Stimulated activated CD4-positive, alpha-beta T cell treated with anti-CD3 and anti-CD28 coated beads, TNF-alpha, amount 100 ng/mL, for 4 hours (primary cell): ENCODE results near the gene KIAA0232.

ENCODE experiments used
- DNase-seq, 3 experiments: peaks; one replicate each; pipeline ENCODE4 v3.0.0-alpha.2; 2020; ENCODE audit warnings: low read depth in 3 of 3

KIAA0232 gene, protein sequence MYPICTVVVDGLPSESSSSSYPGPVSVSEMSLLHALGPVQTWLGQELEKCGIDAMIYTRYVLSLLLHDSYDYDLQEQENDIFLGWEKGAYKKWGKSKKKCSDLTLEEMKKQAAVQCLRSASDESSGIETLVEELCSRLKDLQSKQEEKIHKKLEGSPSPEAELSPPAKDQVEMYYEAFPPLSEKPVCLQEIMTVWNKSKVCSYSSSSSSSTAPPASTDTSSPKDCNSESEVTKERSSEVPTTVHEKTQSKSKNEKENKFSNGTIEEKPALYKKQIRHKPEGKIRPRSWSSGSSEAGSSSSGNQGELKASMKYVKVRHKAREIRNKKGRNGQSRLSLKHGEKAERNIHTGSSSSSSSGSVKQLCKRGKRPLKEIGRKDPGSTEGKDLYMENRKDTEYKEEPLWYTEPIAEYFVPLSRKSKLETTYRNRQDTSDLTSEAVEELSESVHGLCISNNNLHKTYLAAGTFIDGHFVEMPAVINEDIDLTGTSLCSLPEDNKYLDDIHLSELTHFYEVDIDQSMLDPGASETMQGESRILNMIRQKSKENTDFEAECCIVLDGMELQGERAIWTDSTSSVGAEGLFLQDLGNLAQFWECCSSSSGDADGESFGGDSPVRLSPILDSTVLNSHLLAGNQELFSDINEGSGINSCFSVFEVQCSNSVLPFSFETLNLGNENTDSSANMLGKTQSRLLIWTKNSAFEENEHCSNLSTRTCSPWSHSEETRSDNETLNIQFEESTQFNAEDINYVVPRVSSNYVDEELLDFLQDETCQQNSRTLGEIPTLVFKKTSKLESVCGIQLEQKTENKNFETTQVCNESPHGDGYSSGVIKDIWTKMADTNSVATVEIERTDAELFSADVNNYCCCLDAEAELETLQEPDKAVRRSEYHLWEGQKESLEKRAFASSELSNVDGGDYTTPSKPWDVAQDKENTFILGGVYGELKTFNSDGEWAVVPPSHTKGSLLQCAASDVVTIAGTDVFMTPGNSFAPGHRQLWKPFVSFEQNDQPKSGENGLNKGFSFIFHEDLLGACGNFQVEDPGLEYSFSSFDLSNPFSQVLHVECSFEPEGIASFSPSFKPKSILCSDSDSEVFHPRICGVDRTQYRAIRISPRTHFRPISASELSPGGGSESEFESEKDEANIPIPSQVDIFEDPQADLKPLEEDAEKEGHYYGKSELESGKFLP (N-terminal part only)

DNA sequence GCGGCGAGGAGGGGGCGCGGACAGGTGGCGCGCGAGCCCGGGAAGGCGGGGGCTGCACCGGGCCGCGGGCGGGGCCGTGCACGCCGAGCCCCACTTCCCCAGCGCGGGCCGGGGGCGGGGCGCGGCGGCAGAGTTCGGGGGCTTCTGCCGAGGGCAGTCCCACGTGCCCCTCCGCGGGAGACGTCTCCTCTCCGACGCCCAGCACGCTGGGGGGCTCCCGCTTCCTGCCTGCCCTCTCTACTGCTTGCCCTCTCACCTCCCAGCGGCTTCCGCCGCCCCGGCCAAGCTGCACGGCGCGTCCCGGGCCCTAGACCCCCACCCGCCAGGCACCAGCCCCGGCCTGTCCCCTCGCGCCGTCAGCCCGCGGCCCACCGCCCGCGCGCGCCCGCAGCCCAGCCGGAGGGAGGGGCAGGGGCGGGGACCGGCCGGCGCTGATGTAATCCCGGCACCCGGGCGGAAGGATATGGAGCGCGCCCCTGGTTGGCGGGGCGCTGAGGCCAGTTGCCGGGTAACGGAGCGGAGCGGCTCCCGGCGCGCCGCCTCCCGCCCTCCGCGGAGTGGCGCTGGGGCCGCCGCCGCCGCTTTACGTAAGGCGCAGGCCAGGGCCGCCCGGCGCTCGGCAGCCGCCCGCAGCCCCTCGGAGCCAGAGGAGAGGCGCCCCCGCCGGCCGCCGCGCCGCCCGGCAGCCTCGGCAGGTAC is at the start of gene KIAA0232:
Gene KIAA0232, plus strand, starts transcription at position 581 of the 699 bp plus-strand sequence. CDS start 41,727 bp downstream, outside the sequence.
- peak; percentile 85 to 90 (median 86) for DNase-seq

DNA sequence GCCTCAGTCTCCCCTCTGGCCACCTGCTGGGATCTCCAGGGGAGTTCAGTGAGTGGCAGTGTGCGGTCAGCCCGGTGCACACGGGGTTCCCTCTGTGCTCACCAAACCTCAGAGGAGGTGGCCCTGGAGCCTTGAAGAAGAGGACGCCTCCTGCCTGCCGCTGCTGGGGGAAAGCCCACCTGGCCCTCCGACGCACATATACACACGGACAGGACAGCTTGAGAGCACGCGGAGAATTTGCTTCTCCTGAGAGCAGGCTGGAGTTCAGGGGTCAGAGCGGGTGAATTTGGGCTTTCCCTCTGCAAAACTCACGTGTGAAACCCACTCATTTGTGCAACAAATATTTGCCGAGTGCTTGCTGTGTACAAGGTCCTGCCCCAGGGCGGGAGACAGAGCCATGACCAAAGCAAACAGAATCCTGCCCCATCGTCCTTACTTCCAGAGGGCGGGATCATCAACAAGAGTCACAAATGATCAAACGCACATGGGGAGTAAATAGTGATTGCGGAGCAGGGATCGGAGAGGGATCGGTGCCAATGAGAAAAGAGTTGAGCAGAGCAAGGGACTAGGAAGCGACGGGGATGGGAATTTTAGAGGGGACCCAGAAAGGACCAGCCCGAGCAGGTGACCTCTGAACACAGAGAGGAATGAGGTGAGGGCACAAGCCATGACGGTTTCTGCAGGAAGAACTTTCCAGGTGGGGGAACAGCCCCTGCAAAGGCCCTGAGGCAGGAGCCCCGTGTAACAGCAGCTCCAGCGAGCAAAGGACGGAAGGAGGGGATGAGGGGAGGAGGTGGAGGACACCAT is 49.0 kb upstream of the KIAA0232 start:
- no peak for DNase-seq

DNA sequence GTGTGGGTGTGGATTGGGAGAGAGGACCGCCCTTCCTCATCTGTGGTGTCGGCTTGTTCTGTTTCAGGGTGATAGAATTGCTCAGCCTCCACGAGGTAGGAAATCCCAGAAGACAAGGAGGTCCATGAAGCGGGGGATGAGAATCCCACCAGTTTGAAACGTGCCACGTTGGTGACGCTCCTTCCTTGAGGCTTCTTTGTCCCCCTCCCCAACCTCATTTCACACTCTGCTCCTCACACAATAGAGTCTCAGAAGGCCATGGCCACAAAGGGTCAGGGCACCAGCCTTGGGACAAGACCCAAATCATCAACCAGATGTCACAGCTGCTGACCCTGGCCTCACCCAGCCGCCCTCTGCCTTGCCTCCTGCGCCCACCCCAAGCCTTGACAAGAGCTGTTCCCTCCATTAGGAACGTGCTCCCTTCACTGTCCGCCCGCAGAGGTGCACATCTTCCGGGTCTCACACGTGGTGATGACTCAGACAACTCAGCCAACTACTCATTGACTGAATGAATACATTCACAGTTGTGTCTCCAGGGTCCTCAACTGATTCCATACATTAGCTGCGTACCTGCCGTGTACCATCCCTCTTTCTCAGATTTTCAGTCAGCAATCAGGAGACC is 48.3 kb upstream of the KIAA0232 start:
- no peak for DNase-seq

DNA sequence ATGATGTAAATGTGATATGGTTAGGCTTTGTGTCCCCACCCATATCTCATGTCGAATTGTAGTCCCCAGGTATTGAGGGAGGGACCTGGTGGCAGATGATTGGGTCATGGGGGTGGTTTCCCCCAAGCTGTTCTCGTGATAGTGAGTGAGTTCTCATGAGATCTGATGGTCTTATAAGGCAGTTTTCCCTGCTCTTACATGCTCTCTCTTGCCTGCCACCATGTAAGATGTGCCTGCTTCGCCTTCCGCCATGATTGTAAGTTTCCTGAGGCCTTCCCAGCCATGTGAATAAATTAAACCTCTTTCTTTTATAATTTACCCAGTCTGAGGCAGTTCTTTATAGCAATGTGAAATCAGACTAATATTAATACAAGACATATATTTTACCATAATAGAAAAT is 42.6 kb upstream of the KIAA0232 start:
- DNase-seq = no peak

DNA sequence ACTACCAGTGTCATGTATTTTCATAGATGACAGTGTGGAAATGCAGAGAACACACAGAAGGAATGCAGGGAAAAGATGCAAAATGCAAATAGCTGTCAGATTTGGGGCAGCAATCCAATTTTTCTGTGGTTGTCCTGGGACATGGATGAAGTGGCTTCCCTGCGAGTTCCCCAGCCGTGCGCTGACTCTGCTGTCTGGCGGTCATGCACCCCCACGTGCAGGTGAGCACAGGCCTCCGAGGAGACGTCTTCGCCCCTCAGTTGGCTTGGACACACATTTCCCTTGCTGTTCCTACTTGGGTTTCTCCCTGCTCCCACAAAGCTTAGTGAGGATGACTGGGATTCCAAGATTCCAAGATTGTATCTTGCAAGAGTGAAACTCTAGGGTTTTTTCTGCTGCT is 42.2 kb upstream of the KIAA0232 start:
- no peak for DNase-seq

DNA sequence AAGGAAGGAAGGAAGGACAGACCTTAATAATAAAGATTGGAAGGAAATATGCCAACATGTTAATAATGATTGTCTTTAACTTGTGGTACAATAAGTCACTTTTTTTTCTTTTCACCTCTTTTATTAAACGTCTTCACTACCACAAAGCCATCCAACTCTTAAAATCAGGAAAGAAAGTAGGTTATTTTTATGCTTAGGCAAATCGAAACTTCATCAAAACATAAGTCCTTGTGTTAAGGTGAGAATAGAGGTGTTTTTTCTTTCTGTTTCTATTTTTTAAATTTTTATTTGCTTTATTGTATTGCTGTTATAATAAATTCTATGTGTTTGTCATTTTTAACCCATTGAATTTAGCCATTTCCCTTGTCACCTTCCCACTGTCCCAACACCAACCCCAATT is 40.0 kb upstream of the KIAA0232 start:
- DNase-seq = no peak

DNA sequence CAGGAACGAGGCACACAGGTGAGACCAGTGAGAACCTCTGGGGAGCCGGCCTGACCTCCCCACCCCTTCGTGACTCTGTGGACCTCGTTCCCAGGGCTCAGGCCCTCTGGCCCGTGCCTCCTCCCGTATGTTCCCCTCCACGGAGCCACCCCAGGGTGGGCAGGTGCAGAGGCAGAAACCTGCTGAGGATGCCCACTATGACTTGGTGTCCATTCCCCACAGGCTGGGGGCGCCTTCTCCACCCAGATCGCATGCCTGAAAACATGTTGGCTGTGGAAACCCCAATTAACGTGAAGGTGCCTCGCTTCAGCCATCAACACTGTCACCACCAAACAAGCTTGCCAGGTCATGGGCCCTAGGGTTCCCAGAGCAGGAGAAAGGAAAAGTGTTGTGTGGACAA is 39.5 kb upstream of the KIAA0232 start:
- no peak for DNase-seq

DNA sequence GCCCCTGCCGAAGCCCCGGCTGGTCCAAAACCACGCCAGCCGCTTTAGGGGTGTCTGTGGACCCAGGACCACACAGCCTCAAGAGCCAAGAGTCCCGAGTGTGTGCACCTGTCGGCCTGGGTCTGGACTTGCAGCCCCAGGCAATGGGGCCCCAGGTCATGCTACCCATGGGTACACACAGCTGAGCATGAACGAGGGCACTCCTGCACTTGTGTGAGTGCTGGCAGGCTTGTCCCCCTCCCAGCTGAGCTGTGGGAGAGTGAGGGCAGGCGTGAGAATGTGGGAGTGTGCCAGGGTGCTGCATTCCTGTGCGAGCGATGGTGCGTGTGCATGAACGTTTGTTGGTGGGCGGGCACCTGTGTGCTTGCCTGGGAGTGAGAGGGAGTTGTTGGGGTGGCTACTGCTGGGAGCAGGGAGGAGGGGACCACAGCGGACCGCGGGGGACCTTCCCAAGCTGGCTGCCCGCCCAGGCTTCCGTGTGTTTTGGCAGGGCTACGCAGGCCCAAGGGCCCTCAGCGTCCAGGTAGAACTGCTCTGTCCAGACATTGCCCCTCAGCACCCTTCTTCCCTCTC is 35.7 kb upstream of the KIAA0232 start:
- no peak for DNase-seq

DNA sequence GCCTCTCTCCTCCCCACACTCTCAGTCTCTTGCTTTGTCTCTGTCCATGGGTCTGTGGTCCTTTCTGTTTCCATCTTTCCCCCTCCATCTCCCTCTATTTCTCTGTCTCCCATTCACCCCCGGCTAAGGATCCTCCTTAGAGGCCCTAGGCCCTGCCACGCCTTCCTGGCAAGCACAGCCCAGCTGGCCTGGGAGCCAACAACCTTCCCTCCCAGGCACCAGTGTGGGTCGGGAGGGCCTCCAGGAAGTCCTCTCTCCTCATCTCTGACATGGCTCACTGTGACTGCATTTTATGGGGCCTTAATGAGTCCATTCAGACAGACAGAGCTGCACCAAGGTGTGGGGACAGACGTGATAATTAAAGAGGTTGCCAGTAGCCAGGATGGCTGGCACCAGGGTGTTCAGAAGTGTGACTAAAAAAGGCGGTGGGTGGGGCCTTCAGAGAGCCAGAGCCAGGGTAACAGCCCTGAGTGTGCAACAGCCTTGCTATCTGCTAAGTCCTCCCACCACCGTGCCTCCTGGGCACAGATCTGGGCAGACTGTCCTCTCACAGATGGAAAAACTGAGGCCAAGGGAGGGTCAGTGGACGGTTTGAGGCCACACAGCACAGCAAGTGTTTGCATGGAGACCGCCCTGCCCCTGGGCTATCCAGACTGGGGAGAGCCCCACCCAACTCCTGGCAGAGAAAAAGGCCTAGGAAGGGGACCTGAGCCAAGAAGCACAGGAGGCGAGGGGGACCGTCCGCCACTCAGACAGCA is 35.1 kb upstream of the KIAA0232 start:
- no peak for DNase-seq

DNA sequence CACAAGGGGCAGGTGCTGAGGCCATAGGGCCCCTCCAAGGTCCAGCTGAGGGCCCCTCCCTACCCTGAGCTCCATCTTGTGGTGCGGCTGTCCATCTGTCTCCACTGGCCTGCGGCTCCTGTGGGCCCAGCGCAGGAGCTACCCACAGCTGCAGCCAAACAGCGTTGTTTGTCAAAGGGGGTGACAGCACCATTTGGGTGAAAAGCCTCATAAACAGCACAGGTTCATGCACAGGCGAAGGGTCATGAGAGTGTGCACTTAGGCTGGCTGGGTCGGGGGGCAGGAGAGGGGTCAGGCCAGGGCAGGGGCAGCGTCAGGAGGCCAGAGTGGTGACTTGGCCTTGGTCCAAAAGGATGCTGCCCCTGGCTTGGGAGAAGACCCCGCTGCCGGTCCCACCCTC is 34.2 kb upstream of the KIAA0232 start:
- DNase-seq = no peak

DNA sequence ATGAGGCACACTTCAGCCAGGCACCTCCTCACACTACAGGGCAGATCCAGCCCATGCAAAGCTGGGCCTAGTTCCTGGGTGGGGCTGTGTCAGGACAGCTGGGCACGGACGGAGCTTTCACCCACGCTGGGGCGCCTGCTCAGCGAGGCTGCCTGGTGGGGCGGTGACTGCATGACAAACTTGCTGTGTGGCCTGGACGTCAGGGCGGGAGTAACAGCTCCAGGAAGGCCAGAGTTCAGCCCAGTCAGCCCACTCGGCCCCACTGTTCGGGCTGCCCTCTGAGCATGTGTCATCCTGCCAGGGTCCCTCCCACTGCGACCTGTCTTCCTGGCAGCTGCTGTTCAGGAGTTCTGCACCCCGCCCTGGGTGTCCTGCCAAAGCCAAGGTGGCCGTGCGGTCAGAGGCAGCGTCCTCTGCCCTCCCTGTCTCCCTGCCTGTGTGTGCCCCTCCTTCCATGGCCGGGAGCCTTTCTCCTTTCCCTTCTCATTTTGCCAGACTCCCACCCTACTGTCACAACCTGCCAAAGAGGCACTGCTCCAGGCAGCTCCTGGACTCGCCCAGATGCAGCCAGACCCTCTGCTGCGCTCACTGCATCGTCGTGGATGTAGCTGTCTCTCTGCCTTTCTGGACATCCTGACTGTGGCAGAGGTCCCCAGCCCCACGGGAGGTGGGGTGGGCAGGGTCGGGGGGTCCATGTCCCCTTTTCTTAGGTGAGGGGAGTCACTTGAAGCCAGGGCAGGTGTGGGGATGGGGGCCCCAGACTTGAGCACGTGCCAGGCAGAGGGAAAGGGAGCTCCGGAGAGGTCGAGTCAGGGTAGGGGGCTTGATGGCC is 33.0 kb upstream of the KIAA0232 start:
- DNase-seq = no peak

DNA sequence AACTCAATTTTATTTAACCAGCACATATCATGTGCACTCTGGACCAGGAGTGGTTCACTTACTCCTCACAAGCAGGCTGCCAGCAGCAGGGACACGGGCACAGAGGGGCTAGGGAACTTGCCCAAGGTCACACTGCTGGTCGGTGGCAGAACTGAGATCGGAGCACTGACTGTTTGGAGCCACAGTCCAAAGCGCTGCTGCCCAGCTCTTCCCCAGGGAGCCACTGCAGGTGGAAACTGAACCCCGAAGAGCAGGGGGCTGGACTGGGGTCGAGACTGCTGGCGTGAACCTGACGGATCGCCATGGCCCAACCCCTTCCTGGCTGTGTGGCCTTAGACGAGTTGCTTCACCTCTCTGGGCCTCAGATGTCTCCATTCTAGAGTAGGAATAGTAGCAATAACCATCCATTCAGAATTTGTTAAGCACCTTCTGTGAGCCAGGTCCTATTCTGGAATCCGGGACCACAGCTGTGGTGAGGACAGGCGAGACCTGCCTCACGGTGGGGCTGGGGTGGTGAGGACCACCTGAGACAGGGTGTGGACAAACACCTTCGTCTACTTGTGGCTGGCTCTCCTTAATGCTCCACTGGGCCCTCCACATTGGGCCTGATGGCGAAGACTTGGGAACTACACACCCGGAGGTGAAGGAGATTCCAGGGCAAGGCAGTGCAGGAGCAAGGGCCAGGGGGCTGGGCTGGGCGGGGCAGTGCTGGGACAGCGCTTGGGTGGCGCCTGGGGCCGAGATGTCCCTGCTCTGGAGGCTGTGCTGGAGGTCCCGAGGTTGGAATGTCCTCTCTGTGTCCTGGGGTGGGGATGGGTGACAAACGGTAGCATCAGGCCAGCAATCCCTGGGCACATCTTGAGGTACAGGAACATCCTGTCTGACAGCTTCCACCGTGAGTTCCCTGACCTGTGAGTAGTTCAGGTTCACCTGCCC is 32.0 kb upstream of the KIAA0232 start:
- DNase-seq = no peak

DNA sequence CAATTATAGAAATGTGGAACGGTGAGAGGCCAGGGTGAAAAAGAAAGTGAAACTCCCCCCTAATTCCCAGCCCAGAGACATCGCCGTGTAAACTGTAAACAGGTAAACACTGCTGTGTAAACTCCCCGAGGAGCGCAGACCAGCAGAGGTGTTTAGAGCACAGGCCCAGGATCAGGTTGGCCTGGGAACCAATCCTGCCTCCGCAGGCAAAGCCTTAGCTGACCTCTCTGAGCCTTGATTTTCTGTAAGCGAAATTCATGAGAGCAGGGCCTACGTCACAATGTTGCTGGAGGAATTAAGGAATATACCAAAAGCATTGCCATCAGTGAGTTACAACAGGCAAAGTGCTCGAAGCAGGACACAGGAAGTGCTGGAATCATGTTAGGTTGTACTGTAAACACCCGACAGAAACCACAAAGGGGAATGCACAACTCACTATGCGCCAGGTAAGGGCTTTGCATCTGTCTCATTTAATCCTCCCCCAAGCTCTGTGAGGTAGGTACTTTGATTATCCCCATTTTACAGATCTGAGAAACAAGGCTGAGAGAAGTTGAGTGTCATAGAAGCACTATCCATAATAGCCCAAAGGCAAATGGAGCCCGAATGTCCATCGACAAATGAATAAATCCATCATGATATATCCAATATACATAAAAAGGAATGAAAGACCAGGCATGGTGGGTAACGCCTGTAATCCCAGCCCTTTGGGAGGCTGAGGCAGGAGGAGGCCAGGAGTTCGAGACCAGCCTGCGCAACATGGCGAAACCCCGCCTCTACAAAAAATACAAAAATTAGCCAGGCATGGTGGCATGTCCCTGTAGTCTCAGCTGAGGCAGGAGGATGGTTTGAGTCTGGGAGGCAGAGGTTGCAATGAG is 30.7 kb upstream of the KIAA0232 start:
- no peak for DNase-seq

DNA sequence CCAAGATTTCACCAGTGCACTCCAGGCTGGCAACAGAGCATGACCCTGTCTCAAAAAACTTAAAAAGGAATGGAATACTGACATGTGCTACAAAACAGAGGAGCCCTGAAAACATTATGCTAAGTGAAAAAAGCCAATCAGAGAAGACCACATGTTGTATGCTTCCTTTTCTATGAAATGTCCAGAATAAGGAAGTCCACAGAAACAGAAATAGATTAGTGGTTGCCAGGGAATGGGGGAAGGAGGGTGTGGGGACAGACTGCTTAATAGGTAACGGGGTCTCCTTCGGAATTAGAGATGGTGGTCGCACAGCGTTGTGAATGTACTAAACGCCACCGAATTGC is 30.1 kb upstream of the KIAA0232 start:
- no peak for DNase-seq

DNA sequence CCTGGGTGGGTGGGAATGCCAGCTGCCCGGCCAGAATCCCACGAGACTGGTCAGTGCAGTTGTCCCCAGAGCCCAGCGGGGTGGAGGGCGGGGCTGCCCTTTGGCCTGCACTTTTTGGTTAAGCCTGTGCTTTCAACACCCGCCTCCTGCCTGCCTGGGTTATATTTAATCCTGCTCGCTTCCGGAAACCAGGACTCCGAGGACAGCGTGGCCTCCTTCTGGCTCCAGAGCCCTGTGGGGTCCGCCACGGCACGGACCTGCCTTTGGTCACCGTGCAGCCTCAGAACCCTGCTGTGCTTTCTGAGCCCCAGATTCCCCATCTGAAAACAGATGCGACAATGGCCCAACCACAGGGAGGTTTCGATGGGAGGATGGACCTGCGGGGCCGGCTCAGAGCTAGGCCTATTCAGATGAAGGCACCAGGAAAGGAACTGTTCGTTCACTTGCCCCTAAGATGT is 29.4 kb upstream of the KIAA0232 start:
- DNase-seq = no peak

DNA sequence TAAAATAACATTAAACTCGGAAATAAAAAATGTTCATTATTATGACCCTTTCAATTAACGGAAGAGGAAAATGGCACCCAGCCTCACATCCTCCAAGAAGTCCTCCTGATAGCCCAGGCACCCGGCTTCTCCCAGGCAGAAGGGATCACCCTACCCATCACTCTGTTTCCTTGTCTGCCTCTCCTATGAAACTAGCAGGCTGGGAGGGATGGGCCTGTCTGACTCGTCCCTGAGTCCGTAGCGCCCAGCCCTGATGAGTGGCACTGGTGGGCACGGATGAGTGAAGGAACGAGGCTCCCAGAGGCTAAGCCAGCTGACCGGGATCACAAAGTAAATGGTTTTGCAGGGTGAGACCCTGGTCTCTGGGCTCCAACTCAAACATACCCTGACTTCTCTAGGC is 28.6 kb upstream of the KIAA0232 start:
- no peak for DNase-seq
